A673 (cell line): ENCODE results near the gene LACRT.

Experiments
- EZH2 ChIP-seq: fragments of 200-600 bp; sonication (generic); IDR thresholded peaks from 2 replicates; pipeline ENCODE4 v1.6.1; 2017; ENCODE audit warnings: borderline replicate concordance, low read depth, mild to moderate bottlenecking, mixed read lengths, antibody characterized with exemption, low read length; ENCODE audit not compliant: poor library complexity, severe bottlenecking
- TF ChIP-seq, protein P1 (sequence below): fragments of 300-800, 200-600 bp; sonication (generic); conservative IDR thresholded peaks from 2 replicates; pipeline ENCODE4 v1.5.1; 2017; ENCODE audit warnings: low read depth, mild to moderate bottlenecking, antibody characterized with exemption, low read length, moderate library complexity, mixed read lengths

DNA sequence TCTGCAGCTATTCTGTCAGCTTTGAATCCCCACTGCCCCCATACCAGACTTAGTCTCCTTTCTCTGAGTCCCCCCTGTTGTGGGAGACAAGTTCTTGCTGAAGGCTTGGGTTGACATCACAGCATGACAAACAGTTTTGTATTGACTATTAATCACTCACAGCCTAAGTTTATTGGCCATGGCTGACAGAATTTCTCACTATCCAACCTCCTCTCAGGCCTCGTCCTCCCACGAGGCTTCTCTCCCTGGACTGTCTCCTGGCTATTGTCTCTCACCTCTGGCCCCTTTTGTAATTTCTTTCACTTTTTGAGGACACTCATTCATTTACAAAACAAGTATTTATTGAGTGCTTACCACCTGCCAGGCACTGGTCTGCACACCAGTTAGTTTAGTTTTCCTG lies 48.7 kb upstream of the LACRT start:
- TF ChIP-seq EZH2, result no peak
- TF ChIP-seq, protein P1, sequence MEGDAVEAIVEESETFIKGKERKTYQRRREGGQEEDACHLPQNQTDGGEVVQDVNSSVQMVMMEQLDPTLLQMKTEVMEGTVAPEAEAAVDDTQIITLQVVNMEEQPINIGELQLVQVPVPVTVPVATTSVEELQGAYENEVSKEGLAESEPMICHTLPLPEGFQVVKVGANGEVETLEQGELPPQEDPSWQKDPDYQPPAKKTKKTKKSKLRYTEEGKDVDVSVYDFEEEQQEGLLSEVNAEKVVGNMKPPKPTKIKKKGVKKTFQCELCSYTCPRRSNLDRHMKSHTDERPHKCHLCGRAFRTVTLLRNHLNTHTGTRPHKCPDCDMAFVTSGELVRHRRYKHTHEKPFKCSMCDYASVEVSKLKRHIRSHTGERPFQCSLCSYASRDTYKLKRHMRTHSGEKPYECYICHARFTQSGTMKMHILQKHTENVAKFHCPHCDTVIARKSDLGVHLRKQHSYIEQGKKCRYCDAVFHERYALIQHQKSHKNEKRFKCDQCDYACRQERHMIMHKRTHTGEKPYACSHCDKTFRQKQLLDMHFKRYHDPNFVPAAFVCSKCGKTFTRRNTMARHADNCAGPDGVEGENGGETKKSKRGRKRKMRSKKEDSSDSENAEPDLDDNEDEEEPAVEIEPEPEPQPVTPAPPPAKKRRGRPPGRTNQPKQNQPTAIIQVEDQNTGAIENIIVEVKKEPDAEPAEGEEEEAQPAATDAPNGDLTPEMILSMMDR, result no peak
